Heart left ventricle (tissue), 16 donors: ENCODE data around the gene TAF1B. TPM values are rescaled to one million over a fixed set of nuclear protein-coding genes. Genes with fewer than 3 reads are reported as not detected.
A peak's percentile ranks its signal among the peaks of the same experiment; 100 is the strongest.

Experiments
- ATAC-seq, 4 donors: fragments of 200-7000 bp; cut with Tn5 transposase; one replicate each; pipeline ENCODE4 v1.9.1; 2020 to 2022; ENCODE audit warnings: moderate library complexity in 4 of 4, mild to moderate bottlenecking in 3 of 4, moderate number of reproducible peaks in 1 of 4
- DNase-seq, 5 donors: peaks; one replicate each; pipeline ENCODE4 v3.0.0-alpha.2; 2020
- H3K27ac ChIP-seq, 12 donors: fragments of 200-600 bp; sonication (generic) in 4 of 12; one replicate each; pipeline versions ENCODE4 v1.5.0 to v1.8.0; 2016 to 2022; ENCODE audit warnings: mild to moderate bottlenecking in 2 of 12
- H3K27me3 ChIP-seq, 9 donors: fragments of 200-600 bp; sonication (generic) in 2 of 9; one replicate each; pipeline versions ENCODE4 v1.5.1 to v1.8.0; 2016 to 2022; ENCODE audit warnings: mild to moderate bottlenecking in 3 of 9
- H3K36me3 ChIP-seq, 9 donors: fragments of 200-600 bp; sonication (generic) in 2 of 9; one replicate each; pipeline versions ENCODE4 v1.5.0 to v1.8.0; 2018 to 2022; ENCODE audit warnings: mild to moderate bottlenecking in 2 of 9
- H3K4me1 ChIP-seq, 12 donors: fragments of 200-600 bp; sonication (generic) in 4 of 12; one replicate each; pipeline versions ENCODE4 v1.5.0 to v1.8.0; 2016 to 2022; ENCODE audit warnings: mild to moderate bottlenecking in 3 of 12
- H3K4me3 ChIP-seq, 12 donors: fragments of 200-600 bp; sonication (generic) in 4 of 12; one replicate each; pipeline versions ENCODE4 v1.5.0 to v1.8.0; 2017 to 2022; ENCODE audit warnings: mild to moderate bottlenecking in 9 of 12, moderate library complexity in 4 of 12
- H3K9me3 ChIP-seq, 12 donors: fragments of 200-600 bp; sonication (generic) in 4 of 12; one replicate each; pipeline versions ENCODE4 v1.5.0 to v1.8.0; 2016 to 2022; ENCODE audit warnings: mild to moderate bottlenecking in 1 of 12
- POLR2A ChIP-seq, 2 donors: fragments of 450-650 bp; IDR thresholded peaks; one replicate each; pipeline ENCODE4 v1.6.1; 2017; ENCODE audit warnings: antibody characterized with exemption in 2 of 2, mild to moderate bottlenecking in 2 of 2, moderate library complexity in 2 of 2
- WGBS, 4 donors: extraction: QIAGEN DNeasy Blood & Tissue Kit in 2 of 4; methylation state at CpG; one replicate each; pipeline versions ENCODE4 v1.1.5 to v1.1.7; 2013 to 2018; 5-methylcytosine and 5-hydroxymethylcytosine counted together
- intact Hi-C, 10 donors: fragments of 100-400 bp; cut with DNase I; formaldehyde crosslinking; loops; one replicate each; pipeline versions ENCODE4 v1.11.1 to v1.14.2; 2022
- polyA plus RNA-seq, 2 donors: library from polyadenylated mRNA; stranded (reverse); fragments of 200-250 nt; gene quantifications; one replicate each; pipeline ENCODE4 v1.2.3, GENCODE V29; 2013
- total RNA-seq, 9 donors: library from RNA; depleted of rRNA in 2 of 9; stranded (reverse); fragments of >200 nt in 2 of 9; fragmentation: NEBNext Ultra II Directional in 3 of 9; extraction: Animal tissue kit (Norgen Biotek cat#: 25700) in 3 of 9; gene quantifications; one replicate each; pipeline versions ENCODE4 v1.1.0 to v1.2.4, GENCODE V29; 2016 to 2023
- TF ChIP-seq, protein P1 (sequence below), 12 donors: fragments of 200-600 bp; sonication (generic) in 4 of 12; IDR thresholded peaks; one replicate each; pipeline versions ENCODE4 v1.5.0 to v1.8.0; 2018 to 2022; ENCODE audit warnings: antibody characterized with exemption in 12 of 12, mild to moderate bottlenecking in 5 of 12
- donor health status: ischemic (EF 13 %, LVEDD 7.1; RV severe dilation, severe dysfunction).
- donor health status: healthy with polysubstance abuse.
- donor health status: DM: no; HTN: yes; CAD: no.
- donor health status: DM: no; HTN: no; CAD: no.
- donor health status: ischemic (EF 25% LVEDD 6.9; RV normal size, moderate dysfunction).
- donor health status: ischemic (EF 25% LVEDD 5.7; RV mildly dilated, moderate dysfunction).
- donor health status: healthy.
- donor health status: DM: yes; HTN: yes; CAD: no.
- donor health status: ischemic (EF 35%, LVEDD 5.7; RV mildly dilated, moderate dysfunction).
- donor health status: nonischemic (EF 11% LVEDD 7.7; RV severe dilation, severe dysfunction).
- donor health status: DM: yes; HTN: yes; CAD: no.
- donor health status: PGD.
- donor health status: ischemic (EF 29% LVEDD 5.4; RV normal size, mild dysfunction).
- donor health status: nonischemic (EF 23%, LVEDD 6.1; RV moderate dilation, normal function).

Gene TAF1B
- total and polyA plus RNA-seq, 11 donors: 1.1 to 13.9 (median 4.7) TPM

GRCh38 chr2:9844036-9844483 is 786 bp downstream of the TAF1B start:
- intact Hi-C loops: loop anchor here in 3 of 10 donors (5.0 to 10.0 kb wide), 3 partner anchors 108 to 141 kb away; partner anchors contain the start of gene GRHL1 (in 2 of the 3)
- H3K27me3 ChIP-seq: no peaks in the 10 kb centered on the region
- ATAC-seq: peak in 1 of 4 donors; percentile 10
- peak overlapping the region in 11 of 12 donors; percentile 69 to 96 (median 82) for H3K27ac ChIP-seq
- peaks cover 0 to 38% (median 16%) of the 10 kb centered on the region in 9 donors for H3K36me3 ChIP-seq
- H3K4me1 ChIP-seq: peaks cover 0 to 38% (median 8%) of the 10 kb centered on the region in 12 donors
- WGBS, 4 donors: 39 to 42% (median 40%) methylated on average over 15 of the region's 15 CpGs
- no peaks in the 10 kb centered on the region for H3K9me3 ChIP-seq
- DNase-seq: no peak
- H3K4me3 ChIP-seq: peak overlapping the region; percentile 42 to 97 (median 71)
- TF ChIP-seq, protein P1, sequence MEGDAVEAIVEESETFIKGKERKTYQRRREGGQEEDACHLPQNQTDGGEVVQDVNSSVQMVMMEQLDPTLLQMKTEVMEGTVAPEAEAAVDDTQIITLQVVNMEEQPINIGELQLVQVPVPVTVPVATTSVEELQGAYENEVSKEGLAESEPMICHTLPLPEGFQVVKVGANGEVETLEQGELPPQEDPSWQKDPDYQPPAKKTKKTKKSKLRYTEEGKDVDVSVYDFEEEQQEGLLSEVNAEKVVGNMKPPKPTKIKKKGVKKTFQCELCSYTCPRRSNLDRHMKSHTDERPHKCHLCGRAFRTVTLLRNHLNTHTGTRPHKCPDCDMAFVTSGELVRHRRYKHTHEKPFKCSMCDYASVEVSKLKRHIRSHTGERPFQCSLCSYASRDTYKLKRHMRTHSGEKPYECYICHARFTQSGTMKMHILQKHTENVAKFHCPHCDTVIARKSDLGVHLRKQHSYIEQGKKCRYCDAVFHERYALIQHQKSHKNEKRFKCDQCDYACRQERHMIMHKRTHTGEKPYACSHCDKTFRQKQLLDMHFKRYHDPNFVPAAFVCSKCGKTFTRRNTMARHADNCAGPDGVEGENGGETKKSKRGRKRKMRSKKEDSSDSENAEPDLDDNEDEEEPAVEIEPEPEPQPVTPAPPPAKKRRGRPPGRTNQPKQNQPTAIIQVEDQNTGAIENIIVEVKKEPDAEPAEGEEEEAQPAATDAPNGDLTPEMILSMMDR (IDR thresholded peaks at IDR 0.05): no peak
- TF ChIP-seq POLR2A (IDR thresholded peaks at IDR 0.05): no peak

GRCh38 chr2:9844576-9844975 is 1.3 kb downstream of the TAF1B start:
- 68 to 78% (median 71%) methylated on average over 5 of the region's 5 CpGs for WGBS, 4 donors
- no peak for TF ChIP-seq POLR2A (IDR thresholded peaks at IDR 0.05)
- TF ChIP-seq, protein P1 (IDR thresholded peaks at IDR 0.05): no peak
- Histone ChIP-seq H3K9me3 (no peaks in the 10 kb centered on the region), H3K4me1 (peaks cover 0 to 38% (median 8%) of the 10 kb centered on the region in 12 donors), H3K4me3 (peak overlapping the region in 9 of 12 donors; percentile 66 to 97 (median 77)), H3K36me3 (peaks cover 0 to 43% (median 18%) of the 10 kb centered on the region in 9 donors), H3K27me3 (no peaks in the 10 kb centered on the region), H3K27ac (peak overlapping the region in 1 of 12 donors; percentile 96)
- DNase-seq (no peak), ATAC-seq (no peak)
- intact Hi-C loops: loop anchor here in 3 of 10 donors (5.0 to 10.0 kb wide), 3 partner anchors 108 to 140 kb away; partner anchors contain the start of gene GRHL1 (in 2 of the 3)

DNA sequence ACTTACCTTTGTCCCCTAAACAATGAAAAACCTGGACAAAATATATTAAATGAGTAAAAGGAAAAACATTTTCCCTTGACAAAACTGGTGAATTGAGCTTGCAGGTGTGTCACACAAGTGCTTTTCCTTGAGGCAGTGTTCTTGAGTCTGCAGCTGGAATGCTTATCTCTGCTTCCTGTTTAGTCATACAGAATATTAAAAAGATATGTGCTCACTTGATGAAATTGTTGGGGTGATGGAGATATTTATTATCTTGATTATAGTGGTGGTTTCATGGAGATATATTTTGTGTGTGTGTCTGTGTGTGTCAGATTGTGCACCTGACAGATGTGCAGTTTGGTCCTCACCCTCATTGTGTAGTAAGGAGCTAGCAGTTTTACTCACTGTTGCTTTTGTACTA is 3.3 kb downstream of the TAF1B start:
- Histone ChIP-seq H3K9me3 (no peaks in the 10 kb centered on the region), H3K27ac (no peak overlapping the region), H3K4me3 (no peak overlapping the region), H3K36me3 (peaks cover 0 to 62% (median 37%) of the 10 kb centered on the region in 9 donors), H3K4me1 (peaks cover 0 to 38% (median 8%) of the 10 kb centered on the region in 12 donors), H3K27me3 (no peaks in the 10 kb centered on the region)
- no peak for ATAC-seq
- no peak for TF ChIP-seq POLR2A (IDR thresholded peaks at IDR 0.05)
- TF ChIP-seq, protein P1 (IDR thresholded peaks at IDR 0.05): no peak
- no peak for DNase-seq
- intact Hi-C loops: loop anchor here in 2 of 10 donors (10.0 kb wide), 2 partner anchors 108 to 138 kb away; partner anchors contain the start of gene GRHL1 (in 1 of the 2)

GRCh38 chr2:9847140-9847539 is 3.9 kb downstream of the TAF1B start:
- ATAC-seq (no peak), DNase-seq (no peak)
- H3K36me3 ChIP-seq: peaks cover 0 to 68% (median 43%) of the 10 kb centered on the region in 9 donors
- peaks cover 0 to 38% (median 8%) of the 10 kb centered on the region in 12 donors for H3K4me1 ChIP-seq
- 72 to 79% (median 75%) methylated on average over 4 of the region's 4 CpGs for WGBS, 4 donors
- no peak overlapping the region for H3K4me3 ChIP-seq
- H3K27me3 ChIP-seq: no peaks in the 10 kb centered on the region
- no peak overlapping the region for H3K27ac ChIP-seq
- intact Hi-C loops: loop anchor here in 2 of 10 donors (10.0 kb wide), 2 partner anchors 108 to 138 kb away; partner anchors contain the start of gene GRHL1 (in 1 of the 2)
- H3K9me3 ChIP-seq: no peaks in the 10 kb centered on the region
- TF ChIP-seq POLR2A (IDR thresholded peaks at IDR 0.05): no peak
- TF ChIP-seq, protein P1 (IDR thresholded peaks at IDR 0.05): no peak
